GM18499 (cell line): ENCODE data around the gene SDK2.

Experiments used
- ATAC-seq: cut with Tn5 transposase; IDR thresholded peaks from one replicate; pipeline ENCODE4 v1.9.1; 2021; ENCODE audit warnings: moderate number of reproducible peaks; ENCODE audit not compliant: insufficient read depth, unreplicated experiment

The SDK2 gene

DNA sequence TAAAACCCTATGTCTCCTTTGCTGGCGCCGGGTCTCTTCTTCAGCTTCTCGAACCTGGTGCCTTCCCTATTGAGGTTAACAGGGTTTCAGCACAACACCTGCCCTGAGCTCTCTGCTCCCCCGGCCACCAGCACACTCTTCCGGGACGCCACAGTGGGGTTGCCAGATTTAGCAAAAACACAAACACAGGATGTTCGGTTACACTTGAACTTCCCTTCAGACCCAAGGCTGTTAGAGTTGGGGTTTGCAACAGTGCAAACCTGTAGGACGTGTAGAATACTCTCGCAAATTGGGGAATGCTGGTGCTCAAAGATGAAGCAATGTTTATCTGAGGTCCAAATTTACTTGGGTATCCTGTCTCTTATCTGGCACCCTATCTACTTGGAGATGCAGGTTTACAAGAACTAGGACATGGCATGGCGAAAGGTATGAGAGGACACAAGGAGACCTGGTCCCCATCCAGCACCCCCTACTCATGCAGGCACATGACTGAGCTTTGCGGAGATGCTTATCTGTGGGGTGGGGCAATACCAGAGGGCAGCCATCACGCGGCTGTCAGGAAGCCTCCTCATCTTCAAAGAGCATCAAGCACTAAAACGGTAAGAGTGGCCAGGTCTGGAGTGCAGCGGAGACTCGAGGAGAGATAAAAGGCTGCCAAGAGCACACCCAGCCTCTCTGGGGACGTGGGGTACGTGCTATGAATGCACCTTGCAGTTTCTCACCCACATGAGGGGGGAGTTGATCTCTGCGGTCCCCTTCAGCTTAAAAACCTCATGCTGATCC, 52.8 kb downstream of the SDK2 start:
- peak; percentile 63 for ATAC-seq

DNA sequence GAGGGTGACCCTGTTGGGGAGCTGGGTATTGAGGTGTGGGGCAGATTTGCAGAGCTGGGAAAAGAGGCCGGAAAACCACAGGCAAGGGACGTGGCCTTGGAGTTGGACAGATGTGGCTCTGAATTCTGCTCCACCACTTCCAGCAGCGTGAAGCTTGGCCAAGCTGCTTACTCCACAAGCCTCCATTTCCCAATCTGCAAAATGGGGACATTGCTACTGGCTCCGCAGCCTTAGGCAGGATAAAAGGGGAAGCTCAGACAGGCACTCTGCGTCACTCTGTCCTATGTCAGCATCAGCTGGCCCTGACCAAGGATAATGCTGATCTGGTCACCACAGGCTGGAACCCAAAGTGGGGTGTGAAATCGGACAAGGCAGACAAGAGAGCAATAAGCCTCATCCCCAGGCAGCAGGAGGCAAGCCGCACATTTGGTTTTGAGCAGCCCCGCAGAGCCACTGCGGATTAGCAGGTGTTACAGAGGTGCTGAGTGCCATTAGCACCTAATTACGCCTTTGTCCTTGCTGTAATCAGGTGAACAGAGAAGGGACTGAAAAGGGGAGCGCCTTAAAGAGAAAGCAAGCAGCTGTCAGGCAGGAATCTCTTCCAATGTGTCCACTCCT, 54.8 kb downstream of the SDK2 start:
- no peak for ATAC-seq

DNA sequence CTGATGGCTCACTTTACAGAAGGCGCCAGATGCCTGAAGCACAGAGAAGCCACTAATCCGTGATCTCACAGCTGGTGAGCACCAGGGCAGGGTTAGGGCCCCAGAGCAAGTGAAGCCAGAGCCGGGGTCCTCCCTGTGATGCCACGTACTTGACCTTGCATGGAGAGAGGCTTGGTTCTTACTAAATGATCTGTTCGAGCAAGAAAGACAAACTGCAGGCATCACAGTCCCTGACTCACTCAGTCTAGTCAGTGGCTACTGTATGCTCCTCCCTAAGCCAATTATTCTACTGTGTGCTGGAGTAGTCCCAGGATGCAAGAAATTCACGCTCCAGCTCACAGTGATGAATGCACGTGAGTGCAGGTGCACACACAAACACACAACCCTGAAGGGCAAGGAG, 55.4 kb downstream of the SDK2 start:
- no peak for ATAC-seq

DNA sequence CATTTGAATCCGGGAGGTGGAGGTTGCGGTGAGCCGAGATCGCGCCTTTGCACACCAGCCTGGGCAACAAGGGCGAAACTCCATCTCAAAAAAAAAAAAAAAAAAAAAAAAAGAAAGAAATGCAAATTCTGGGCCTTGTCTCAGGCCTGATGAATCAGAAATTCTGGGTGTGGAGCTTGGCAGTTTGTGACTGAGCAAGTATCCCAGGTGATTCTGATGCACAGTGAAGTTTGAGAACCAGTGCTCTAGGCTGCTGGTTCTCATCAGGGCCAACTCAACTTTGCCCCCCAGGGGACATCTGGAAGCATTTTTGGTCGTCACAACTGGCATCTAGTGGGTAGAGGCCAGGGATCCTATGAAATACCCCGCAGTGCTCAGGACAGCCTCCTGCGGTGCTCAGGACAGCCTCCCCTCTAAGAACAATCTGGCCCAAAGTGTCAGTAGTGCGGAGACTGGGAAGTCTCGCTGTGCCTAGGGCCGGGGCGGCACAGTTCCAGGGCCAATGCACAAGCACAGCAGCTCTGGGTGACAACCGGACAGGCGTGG, 55.9 kb downstream of the SDK2 start:
- ATAC-seq = no peak

DNA sequence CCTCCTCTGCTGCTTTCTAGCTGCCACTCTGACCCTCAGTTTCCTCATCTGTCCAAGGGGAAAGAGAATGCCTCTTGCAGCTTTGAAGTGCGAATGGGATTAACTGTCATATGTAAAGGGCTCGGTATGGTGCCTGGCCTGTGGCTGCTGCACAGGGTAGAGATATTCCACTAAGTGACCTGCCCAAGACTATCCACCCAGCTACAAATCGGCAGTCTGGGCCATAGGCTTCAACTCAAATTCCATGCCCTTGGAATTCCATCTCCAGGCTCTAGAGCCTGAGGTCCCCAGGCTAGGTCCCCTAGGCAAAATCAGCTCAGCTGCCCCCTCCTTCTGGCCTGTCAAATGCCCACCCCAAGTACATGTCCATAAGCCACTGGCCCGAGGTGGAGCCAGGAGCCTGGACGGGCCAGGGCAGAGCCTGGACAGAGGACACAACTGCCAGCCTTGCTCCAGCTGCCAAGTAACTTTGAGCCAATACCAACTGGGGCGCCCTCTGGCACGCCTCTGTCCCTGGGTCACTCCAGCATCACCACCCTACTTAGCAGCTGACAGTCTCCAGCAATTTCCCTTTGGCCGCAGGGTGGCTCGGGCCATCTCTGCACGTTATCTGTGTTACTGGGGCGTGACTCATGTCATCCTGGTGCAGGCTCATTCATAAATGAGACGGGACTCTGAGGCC, 57.2 kb downstream of the SDK2 start:
- no peak for ATAC-seq

DNA sequence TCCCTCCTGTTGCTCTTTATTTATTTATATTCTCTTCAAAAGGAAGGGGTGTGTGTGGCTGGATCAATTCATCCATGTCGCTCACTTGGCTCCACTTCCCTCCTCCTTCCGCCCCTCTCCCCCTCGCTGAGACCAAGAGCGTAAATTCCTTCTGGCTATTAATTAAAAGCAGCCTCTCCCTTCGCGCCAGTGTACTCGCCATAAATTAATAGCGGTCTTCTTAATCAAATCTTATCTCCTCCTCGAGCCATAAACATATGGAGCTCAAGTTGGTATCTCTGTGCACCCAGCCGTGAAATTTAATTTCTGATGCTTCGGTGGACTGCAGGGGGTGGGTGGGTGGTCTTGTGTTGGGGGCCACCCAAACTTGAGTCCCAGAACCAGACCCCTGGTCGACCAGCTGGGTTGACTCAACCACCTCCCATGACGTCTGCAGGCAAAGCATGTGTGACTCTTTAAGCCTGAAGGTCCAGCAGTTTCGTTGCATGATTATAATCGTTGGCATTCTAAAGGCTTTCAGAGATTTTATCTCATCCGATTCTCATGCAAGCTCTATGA, 57.9 kb downstream of the SDK2 start:
- no peak for ATAC-seq

DNA sequence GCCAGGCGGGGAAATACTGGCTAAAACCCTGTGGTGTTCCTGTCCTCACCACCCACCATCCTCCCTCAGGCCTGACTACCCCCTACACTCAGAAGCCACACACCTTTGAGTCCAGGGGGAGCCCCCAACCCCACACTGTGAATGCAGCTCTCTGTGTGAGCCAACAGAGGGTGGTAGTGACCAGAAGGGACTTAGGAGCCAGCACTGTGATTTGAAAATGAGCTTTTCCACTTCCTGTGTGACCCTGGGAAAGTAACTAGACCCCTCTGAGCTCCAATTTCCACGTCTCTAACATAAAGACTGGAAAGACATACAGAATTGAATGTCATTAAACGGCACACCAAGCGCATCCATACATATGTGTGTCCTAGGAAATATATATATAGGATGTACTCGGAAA, 58.7 kb downstream of the SDK2 start:
- ATAC-seq = no peak

DNA sequence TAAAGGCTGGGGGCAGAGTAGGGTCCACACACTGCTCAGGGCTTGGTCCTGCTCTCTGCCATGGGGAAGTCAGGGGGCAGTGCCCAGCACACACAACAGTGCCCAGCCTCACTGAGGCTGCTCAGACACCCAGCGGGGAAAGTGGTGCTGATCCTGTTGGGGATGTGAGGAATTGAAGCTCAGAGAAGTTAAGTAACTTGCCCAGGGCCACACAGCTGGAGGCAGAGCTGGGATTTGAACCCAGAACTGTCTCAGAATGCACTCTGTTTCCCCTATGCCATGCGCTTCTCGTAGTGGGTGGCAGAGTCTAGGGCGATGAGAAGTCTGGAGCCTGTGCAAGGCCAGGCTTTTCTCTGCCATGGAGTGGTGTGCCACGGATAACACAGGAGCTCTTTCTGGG, 59.3 kb downstream of the SDK2 start:
- ATAC-seq = no peak

DNA sequence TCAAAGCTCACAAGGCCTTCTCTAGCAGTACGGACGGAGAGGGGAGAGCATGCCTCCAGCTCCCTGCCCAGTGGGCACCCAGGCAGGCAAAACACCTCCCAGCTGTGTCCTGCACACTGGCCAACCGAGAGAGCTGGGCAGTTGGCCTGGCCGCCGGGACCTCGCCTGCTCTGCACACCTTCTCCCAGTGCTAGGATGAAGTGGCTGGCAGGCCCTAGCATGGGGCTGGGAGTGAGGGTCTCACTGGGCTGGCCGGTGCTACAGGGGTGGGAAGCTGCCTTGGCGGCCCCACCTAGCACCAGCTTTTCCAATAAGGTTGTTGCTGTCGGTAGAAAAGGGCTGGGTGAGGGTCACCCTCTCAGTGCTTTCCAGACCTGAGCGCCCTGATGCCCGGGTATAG, 60.2 kb downstream of the SDK2 start:
- no peak for ATAC-seq

DNA sequence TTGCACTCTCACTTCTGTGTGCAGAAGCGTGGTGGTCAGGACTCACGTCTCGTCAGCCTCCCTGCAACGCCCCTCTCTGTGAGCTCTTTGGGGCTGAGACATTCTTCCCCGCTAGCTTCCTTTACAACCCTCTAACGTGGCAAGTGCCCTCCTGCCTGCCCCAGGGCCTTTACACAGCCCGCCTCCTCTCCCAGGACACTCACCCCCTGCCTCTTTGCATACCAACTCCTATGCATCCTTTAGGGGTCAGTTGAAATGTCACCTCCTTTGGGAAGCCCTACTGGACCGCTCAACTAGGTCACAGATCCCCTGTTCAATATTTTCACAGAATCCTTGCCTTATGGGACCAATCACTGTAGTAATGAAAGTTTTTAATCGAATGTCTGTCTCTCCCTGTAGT, 61.4 kb downstream of the SDK2 start:
- ATAC-seq = no peak

DNA sequence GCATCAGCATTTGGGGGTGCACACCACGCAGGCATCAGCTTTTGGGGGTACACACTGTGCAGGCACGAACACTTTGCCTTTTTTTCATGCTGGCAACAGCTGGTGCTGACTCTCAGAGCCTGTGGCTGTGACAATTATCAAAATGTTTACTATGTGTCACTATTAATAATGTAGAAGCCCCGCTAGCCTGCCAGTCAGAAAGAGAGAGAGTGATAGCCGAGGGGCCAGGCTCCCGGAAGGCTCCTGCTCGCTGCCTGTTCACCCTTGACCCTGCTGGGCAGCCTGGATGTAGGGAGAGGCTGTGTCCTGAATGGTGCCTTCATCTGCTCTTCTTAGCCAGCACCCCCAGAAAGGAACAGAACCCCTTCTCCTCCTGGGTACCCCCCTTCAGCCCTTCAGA, 61.9 kb downstream of the SDK2 start:
- ATAC-seq = no peak

DNA sequence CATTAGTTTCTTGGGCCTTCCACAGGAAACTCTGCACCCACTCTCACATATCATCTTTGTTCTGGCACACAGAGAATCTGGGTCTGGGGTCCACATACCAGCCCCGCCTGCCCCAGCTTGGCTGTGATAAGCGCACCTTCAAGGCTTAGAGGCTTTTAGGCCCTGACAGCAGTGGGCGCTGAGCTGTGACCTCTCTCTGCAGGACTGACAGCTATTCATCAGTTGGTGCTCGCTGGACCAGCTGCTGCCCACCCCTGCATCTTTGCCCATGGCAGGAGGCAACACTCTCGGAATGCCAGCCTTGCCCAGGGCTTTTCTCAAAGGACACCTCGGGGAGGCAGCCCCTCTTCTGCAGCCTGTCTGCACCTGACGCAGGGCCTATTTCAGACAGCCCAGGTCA, 62.9 kb downstream of the SDK2 start:
- no peak for ATAC-seq

DNA sequence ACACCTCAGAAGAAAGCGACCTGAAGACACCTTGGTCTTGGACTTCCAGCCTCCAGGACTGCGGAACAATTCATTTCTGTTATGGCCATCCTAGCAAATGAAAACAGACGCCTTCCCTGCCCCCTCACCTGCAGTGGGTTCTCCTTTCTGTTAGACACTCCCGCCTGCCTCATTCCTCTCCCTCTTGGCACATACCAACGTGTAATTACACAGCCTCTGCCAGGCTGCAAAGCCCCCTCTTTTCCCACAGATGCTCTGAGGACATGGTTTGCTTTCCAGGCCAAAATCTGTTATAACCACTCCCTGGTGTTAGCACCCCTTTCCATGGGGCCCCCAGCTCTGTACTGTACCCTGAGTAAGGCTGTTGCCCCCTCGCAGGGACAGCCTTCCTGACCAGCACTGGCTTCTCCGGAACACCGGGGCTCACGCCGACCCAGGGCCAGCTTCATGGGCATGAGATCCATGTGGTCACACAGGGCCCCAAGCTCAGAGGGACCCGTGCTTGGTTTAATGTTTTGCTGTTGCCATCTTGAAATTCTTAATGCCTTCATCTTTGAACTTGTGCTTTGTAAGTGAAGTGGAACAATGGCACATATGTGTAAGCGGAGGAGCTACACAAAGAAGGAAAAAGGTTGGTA, 64.1 kb downstream of the SDK2 start:
- no peak for ATAC-seq

DNA sequence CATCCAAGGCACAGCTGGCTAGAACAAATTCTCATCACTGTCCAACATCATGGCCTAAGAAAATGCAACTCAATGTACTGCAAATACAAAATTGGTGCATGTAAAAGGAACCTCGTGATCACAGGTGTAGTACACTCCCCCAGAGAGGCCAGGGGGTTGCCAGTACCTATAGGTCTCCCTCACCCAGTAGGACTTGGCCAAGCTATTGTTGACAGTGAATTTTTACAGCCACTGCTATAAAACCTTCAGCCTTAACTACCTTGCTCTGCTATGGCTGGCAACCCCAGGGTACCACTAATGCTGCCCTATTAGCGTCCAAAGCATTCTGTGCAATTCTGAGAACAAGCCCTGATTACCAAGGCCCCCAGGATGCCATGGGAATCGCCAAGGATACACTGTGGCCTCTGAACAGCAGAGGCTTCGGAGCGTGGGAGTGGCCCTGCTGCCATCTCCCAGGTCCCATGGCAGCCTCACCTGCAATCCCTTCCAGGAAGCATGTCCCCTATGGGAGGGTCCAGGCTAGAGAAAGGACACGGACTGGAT, 67.6 kb downstream of the SDK2 start:
- no peak for ATAC-seq

DNA sequence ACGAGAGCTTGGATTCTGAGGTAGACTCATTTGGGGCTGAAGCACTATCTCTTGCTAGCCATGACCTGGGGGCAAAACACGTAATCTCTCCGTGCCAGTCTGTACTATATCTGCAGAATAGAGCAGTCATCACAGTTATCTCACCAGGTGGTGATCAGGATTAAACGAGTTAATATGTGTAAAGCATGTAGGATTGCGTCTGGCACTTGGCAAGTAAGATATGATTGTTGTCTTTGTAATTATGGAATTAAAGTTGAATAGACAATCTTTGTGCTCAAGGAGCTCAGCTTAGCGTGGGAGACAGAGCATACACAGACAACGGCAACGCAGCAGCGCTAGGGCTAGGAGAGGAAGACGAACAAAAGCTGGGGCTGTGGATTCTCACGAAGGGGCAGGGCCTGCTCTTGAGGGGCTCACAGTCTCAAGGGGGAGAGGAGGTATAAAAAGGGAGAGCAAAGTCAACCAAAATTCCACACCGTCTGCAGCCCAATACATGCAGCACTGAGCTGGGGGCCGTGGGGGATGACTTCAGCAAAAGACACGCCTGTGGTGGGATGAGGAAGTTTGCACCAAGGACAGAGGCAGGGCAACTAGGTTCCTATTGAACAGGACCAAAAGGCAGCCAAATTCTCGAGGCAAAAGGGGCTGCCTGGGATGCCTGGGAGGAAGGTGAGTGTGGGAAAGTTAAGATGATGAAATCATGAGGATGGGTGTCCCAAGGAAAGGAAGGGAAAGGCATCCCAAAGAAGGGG, 68.6 kb downstream of the SDK2 start:
- ATAC-seq = no peak

DNA sequence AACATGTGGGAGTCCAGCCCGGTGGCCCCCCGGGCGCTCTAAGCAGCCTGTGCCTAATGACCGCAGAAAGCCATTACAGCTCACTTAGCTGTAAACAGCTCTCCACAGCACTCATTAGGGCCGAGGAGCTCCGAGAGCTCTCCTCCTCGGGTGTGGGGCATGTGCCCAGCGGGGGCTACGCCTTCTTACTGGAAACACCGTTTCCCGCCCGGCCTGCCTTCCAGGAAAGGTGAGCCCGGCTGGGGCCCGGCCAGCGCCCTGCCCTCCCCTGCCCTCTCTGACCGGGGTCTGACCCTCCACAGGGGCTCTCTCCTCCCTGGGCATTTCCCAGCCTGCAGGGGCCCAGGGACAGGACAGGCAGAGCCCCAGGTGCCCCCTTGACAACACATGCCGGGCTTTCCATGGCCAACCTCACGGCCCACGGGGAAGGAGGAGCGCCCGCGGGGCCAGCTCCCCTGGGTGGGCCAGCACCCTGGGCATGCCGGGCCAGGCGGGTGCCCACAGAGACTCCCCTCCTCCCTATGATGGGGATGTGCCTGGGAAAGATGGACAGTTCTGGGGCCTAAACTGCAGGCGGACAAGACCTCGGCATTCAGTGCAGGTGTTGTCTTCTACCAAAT, 72.6 kb downstream of the SDK2 start:
- ATAC-seq = no peak

DNA sequence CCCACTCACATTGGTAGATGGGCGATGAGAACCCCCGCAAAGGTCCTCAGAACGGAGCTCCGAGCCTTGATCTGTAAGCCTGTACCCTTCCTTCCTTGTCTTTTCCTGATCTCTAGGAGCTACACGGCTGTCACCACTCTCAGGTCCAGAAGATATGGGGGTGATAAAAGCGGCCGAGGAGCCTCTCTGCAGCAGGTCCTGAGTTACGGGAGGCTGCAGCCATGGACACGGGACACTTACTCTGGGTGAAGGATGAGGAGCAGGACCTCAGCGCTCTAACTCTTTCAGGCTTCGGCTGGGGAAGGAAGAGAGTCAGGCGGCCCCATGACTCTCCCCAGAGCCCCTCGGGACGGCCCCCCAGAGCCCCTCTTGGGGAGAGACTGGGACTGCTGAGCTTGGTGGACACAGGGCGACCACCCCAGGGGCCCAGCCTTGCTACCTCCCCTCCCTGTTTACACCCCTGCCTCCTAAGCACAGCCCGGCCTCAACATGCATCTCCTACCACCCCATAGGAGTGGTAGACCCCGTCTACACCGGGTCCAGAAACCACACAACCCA, 74.4 kb downstream of the SDK2 start:
- ATAC-seq = no peak

DNA sequence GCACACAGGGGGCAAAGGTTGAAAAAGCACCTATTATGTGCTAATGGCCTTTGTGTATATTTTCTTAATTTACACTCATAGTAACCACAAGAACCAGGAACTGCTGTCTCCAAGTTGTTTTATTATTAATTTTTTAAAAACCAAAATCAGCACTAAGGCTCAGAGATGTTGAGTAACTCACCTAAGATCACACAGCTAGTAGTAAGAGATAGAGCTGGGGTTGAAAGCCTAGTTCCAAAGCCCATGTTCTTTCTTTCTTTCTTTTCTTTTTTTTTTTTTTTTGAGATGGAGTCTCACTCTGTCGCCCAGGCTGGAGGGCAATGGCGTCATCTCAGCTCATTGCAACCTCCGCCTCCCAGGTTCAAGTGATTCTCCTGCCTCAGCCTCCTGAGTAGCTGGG, 75.3 kb downstream of the SDK2 start:
- ATAC-seq = no peak
